ENCODE measurements around the gene SRSF12. TPM values are rescaled to one million over a fixed set of nuclear protein-coding genes. Genes with fewer than 3 reads are reported as not detected.
"Not testable (repeated sequence)": the region's sequence is repeated elsewhere in the genome, so short reads cannot be mapped to it uniquely, and the experiment has no call there.

Gene SRSF12
- total RNA-seq, 4 donors from 2014 or later = 0.74 to 1.4 (median 1.1) TPM

GRCh38 chr6:89138173-89138572, 20.3 kb upstream of the SRSF12 start:
- WGBS, 2 donors (ENCODE audit: low coverage in 1 of 2) = 62 to 66% methylated on average over 2 of the region's 2 CpGs
- Histone ChIP-seq H3K36me3 (no peaks in the 10 kb centered on the region), H3K27ac (no peak overlapping the region), H3K4me3 (no peak overlapping the region), H3K4me1 (no peaks in the 10 kb centered on the region), H3K9me3 (no peaks in the 10 kb centered on the region), H3K27me3 (no peaks in the 10 kb centered on the region)
- ATAC-seq = no peak
- TF ChIP-seq POLR2AphosphoS5 (IDR thresholded peaks at IDR 0.05) (no peak), EP300 (IDR thresholded peaks at IDR 0.05) (no peak), POLR2A (IDR thresholded peaks at IDR 0.05) (no peak), CTCF (IDR thresholded peaks at IDR 0.05) (no peak)

GRCh38 chr6:89134723-89135122, 16.9 kb upstream of the SRSF12 start:
- no peak overlapping the region for H3K4me3 ChIP-seq
- ATAC-seq = no peak
- H3K27ac ChIP-seq = no peak overlapping the region
- TF ChIP-seq EP300 (IDR thresholded peaks at IDR 0.05) (no peak), POLR2AphosphoS5 (IDR thresholded peaks at IDR 0.05) (no peak), POLR2A (IDR thresholded peaks at IDR 0.05) (no peak), CTCF (IDR thresholded peaks at IDR 0.05) (no peak)
- no peaks in the 10 kb centered on the region for H3K9me3 ChIP-seq
- H3K4me1 ChIP-seq = no peaks in the 10 kb centered on the region
- H3K27me3 ChIP-seq = no peaks in the 10 kb centered on the region
- H3K36me3 ChIP-seq = no peaks in the 10 kb centered on the region
- 82 to 84% methylated on average over 3 of the region's 3 CpGs for WGBS, 2 donors (ENCODE audit: low coverage in 1 of 2)

GRCh38 chr6:89133981-89134380, 16.1 kb upstream of the SRSF12 start:
- H3K4me1 ChIP-seq = no peaks in the 10 kb centered on the region
- H3K9me3 ChIP-seq = no peaks in the 10 kb centered on the region
- H3K36me3 ChIP-seq = no peaks in the 10 kb centered on the region
- no peak overlapping the region for H3K27ac ChIP-seq
- WGBS, 2 donors (ENCODE audit: low coverage in 1 of 2) = 96 to 100% methylated on average over 2 to 3 of the region's 9 CpGs
- H3K4me3 ChIP-seq = no peak overlapping the region
- no peak for ATAC-seq
- H3K27me3 ChIP-seq = no peaks in the 10 kb centered on the region
- TF ChIP-seq POLR2A (IDR thresholded peaks at IDR 0.05) = no peak
- TF ChIP-seq CTCF (IDR thresholded peaks at IDR 0.05) = no peak
- TF ChIP-seq EP300 (IDR thresholded peaks at IDR 0.05) = no peak
- TF ChIP-seq POLR2AphosphoS5 (IDR thresholded peaks at IDR 0.05) = no peak

GRCh38 chr6:89132057-89132456, 14.2 kb upstream of the SRSF12 start:
- 81 to 100% methylated on average over 2 of the region's 2 CpGs for WGBS, 2 donors (ENCODE audit: low coverage in 1 of 2)
- no peak for ATAC-seq
- no peak for TF ChIP-seq POLR2AphosphoS5 (IDR thresholded peaks at IDR 0.05)
- no peak for TF ChIP-seq POLR2A (IDR thresholded peaks at IDR 0.05)
- TF ChIP-seq EP300 (IDR thresholded peaks at IDR 0.05) = no peak
- TF ChIP-seq CTCF (IDR thresholded peaks at IDR 0.05) = no peak

GRCh38 chr6:89131599-89131998, 13.7 kb upstream of the SRSF12 start:
- H3K4me1 ChIP-seq = no peaks in the 10 kb centered on the region
- no peak overlapping the region for H3K27ac ChIP-seq
- H3K9me3 ChIP-seq = peaks cover 0 to 7% (median 0%) of the 10 kb centered on the region in 3 donors
- no peak overlapping the region for H3K4me3 ChIP-seq
- 100% methylated on average over 1 to 2 of the region's 3 CpGs for WGBS, 2 donors (ENCODE audit: low coverage in 1 of 2)
- H3K27me3 ChIP-seq = no peaks in the 10 kb centered on the region
- H3K36me3 ChIP-seq = no peaks in the 10 kb centered on the region
- ATAC-seq = no peak
- TF ChIP-seq CTCF (IDR thresholded peaks at IDR 0.05) (no peak), POLR2A (IDR thresholded peaks at IDR 0.05) (no peak), POLR2AphosphoS5 (IDR thresholded peaks at IDR 0.05) (no peak), EP300 (IDR thresholded peaks at IDR 0.05) (no peak)

More at GRCh38 chr6:89132057-89132456, 14.2 kb upstream of the SRSF12 start:
- Histone ChIP-seq H3K4me3 (no peak overlapping the region), H3K27ac (no peak overlapping the region), H3K27me3 (no peaks in the 10 kb centered on the region), H3K4me1 (no peaks in the 10 kb centered on the region), H3K9me3 (peaks cover 0 to 7% (median 0%) of the 10 kb centered on the region in 3 donors), H3K36me3 (no peaks in the 10 kb centered on the region)

GRCh38 chr6:89128256-89128671, 10.4 kb upstream of the SRSF12 start:
- not testable (repeated sequence) for H3K36me3 ChIP-seq, H3K4me3 ChIP-seq, H3K27me3 ChIP-seq, ATAC-seq, H3K27ac ChIP-seq, H3K9me3 ChIP-seq, H3K4me1 ChIP-seq
- WGBS, 2 donors (ENCODE audit: low coverage in 1 of 2) = 83 to 85% methylated on average over 2 of the region's 2 CpGs
